ENCODE results near the gene TMED4. TPM values are rescaled to one million over a fixed set of nuclear protein-coding genes. Genes with fewer than 3 reads are reported as not detected.

Gene TMED4
- total and polyA plus RNA-seq, 2 of the 13 experiments (the other 11 are each of a cell fraction or from before 2014, with no cell fraction given), result 81.4 to 109 TPM

DNA sequence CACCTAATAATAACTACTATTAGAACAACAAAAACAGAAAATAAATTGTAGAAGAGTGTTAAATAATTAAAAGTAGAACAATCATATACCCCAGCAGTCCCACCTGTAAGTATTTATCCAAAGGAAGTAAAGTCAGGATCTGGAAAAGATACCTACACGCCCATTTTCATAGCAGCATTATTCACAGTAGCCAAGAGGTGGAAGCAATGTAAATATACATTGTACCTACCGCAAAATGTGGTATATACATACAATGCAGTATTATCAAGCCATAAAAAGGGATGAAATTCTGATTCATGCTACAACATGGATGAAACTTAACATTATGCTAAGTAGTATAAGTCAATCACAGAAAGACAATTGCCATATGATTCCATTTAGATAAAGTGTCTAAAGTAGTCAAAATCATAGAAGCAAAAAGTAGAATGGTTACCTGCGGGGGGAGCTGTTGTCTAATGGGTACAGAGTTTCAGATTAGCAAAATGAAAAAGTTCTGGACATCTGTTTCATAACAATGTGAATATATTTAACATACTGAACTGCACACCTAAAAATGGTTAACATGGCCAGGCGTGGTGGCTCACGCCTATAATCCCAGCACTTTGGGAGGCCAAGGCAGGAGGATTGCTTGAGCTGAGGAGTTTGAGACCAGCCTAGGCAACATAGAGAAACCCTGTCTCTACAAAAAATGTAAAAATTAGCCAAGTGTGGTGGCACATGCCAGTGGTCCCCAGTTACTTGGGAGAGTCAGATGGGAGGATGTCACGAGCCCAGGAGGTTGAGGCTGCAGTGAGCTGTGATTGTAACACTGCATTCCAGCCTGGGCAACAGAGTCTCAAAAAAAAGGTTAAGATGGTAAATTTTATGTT lies 6.0 kb upstream of the TMED4 start:
- Histone ChIP-seq H3K79me2 (ENCODE audit: insufficient read depth, low read length) (no peaks in the 10 kb centered on the region), H3K27ac (ENCODE audit: extremely low read length, insufficient read depth, low read length) (no peak overlapping the region), H4K20me1 (ENCODE audit: insufficient read depth, low read length) (no peaks in the 10 kb centered on the region), H3K4me3 (replicated peaks in 1 of 3; ENCODE audit: insufficient read depth in 1 of 3, low read depth in 2 of 3, low read length in 3 of 3) (no peak overlapping the region), H3K36me3 (replicated peaks in 1 of 2; ENCODE audit: control insufficient read depth in 1 of 2, insufficient read depth in 2 of 2, low read length in 2 of 2) (no peaks in the 10 kb centered on the region), H3K9me3 (ENCODE audit: low read length) (no peaks in the 10 kb centered on the region), H3K9ac (ENCODE audit: insufficient read depth, low read depth, low read length) (no peak overlapping the region), H2AFZ (ENCODE audit: low read length) (no peak overlapping the region), H3K4me2 (ENCODE audit: low read depth, low read length) (no peak overlapping the region), H3K27me3 (ENCODE audit: control insufficient read depth in 1 of 2, insufficient read depth in 2 of 2, low read length in 2 of 2) (peaks cover 0 to 11% of the 10 kb centered on the region in 2 experiments; a peak in 1 of 5 replicates), H3K4me1 (ENCODE audit: insufficient read depth, low read length) (peaks cover 8% of the 10 kb centered on the region)
- in situ Hi-C loops (cut with HindIII; ENCODE audit: extremely low pct_ligation_motif_present, low pct_unique_long_range_greater_than_20kb) (loop anchor here (5.0 to 25.0 kb wide), 2 partner anchors 174 to 339 kb away; no protein-coding TSS in a partner anchor), intact Hi-C loops (cut with micrococcal nuclease; ENCODE audit: unreplicated experiment) (loop anchor here (1.0 to 5.0 kb wide), 3 partner anchors 209 to 334 kb away; partner anchors contain the start of gene PPIA)
- ChIA-PET POLR2A (interaction anchor here (0.8 kb wide), 1 partner anchor 47 kb away, joined by 3 read pairs; no protein-coding TSS in a partner anchor), CTCF (ENCODE audit: low intra/inter-chr PET ratio, low total read pairs) (interaction anchor here (2.1 to 2.2 kb wide), 2 partner anchors 260 to 334 kb away, joined by 9 to 11 read pairs; partner anchors contain the start of gene H2AZ2)
- ATAC-seq (peak; percentile 74), DNase-seq (ENCODE audit: low spot score) (peak; percentile 55), FAIRE-seq (peak; percentile 56)
- WGBS (ENCODE audit: low lambda C conversion rate), result 4% methylated on average over 6 of the region's 6 CpGs
- BruUV-seq (replicated peaks), result no TSS peak
- TF ChIP-seq STAG1 (CRISPR knock-in tag; IDR thresholded peaks at IDR 0.05) (peak; percentile 87), ZNF335 (CRISPR knock-in tag; IDR thresholded peaks at IDR 0.05) (no peak), SALL1 (CRISPR knock-in tag; IDR thresholded peaks at IDR 0.05) (0 out of 2 replicates have a peak, but pooled peaks have one; percentile 15), CEBPG (CRISPR knock-in tag; IDR thresholded peaks at IDR 0.05) (no peak), RAD21 (CRISPR knock-in tag; IDR thresholded peaks at IDR 0.05) (0 out of 2 replicates have a peak, but pooled peaks have one; percentile 25), SMC3 (IDR thresholded peaks at IDR 0.05; ENCODE audit: low read length) (peak; percentile 70)
- TF ChIP-seq, protein P1, sequence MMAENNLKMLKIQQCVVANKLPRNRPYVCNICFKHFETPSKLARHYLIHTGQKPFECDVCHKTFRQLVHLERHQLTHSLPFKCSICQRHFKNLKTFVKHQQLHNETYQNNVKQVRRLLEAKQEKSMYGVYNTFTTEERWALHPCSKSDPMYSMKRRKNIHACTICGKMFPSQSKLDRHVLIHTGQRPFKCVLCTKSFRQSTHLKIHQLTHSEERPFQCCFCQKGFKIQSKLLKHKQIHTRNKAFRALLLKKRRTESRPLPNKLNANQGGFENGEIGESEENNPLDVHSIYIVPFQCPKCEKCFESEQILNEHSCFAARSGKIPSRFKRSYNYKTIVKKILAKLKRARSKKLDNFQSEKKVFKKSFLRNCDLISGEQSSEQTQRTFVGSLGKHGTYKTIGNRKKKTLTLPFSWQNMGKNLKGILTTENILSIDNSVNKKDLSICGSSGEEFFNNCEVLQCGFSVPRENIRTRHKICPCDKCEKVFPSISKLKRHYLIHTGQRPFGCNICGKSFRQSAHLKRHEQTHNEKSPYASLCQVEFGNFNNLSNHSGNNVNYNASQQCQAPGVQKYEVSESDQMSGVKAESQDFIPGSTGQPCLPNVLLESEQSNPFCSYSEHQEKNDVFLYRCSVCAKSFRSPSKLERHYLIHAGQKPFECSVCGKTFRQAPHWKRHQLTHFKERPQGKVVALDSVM (CRISPR knock-in tag; IDR thresholded peaks at IDR 0.05), result 0 out of 2 replicates have a peak, but pooled peaks have one; percentile 26
- TF ChIP-seq, protein P2, sequence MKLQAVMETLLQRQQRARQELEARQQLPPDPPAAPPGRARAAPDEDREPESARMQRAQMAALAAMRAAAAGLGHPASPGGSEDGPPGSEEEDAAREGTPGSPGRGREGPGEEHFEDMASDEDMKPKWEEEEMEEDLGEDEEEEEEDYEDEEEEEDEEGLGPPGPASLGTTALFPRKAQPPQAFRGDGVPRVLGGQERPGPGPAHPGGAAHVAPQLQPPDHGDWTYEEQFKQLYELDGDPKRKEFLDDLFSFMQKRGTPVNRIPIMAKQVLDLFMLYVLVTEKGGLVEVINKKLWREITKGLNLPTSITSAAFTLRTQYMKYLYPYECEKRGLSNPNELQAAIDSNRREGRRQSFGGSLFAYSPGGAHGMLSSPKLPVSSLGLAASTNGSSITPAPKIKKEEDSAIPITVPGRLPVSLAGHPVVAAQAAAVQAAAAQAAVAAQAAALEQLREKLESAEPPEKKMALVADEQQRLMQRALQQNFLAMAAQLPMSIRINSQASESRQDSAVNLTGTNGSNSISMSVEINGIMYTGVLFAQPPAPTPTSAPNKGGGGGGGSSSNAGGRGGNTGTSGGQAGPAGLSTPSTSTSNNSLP (IDR thresholded peaks at IDR 0.05; ENCODE audit: low read depth, low read length), result 0 out of 2 replicates have a peak, but pooled peaks have one; percentile 43
- TF ChIP-seq, protein P3, sequence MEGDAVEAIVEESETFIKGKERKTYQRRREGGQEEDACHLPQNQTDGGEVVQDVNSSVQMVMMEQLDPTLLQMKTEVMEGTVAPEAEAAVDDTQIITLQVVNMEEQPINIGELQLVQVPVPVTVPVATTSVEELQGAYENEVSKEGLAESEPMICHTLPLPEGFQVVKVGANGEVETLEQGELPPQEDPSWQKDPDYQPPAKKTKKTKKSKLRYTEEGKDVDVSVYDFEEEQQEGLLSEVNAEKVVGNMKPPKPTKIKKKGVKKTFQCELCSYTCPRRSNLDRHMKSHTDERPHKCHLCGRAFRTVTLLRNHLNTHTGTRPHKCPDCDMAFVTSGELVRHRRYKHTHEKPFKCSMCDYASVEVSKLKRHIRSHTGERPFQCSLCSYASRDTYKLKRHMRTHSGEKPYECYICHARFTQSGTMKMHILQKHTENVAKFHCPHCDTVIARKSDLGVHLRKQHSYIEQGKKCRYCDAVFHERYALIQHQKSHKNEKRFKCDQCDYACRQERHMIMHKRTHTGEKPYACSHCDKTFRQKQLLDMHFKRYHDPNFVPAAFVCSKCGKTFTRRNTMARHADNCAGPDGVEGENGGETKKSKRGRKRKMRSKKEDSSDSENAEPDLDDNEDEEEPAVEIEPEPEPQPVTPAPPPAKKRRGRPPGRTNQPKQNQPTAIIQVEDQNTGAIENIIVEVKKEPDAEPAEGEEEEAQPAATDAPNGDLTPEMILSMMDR (CRISPR knock-in tag; IDR thresholded peaks at IDR 0.05), result peak; percentile 76
